Small intestine (tissue), 7 donors: ENCODE results near the gene FZD8. TPM values are rescaled to one million over a fixed set of nuclear protein-coding genes. Genes with fewer than 3 reads are reported as not detected.

ENCODE experiments used
- DNase-seq, 2 donors: peaks; one replicate each; pipeline versions ENCODE4 v3.0.0 to v3.0.0-alpha.2; 2013
- FAIRE-seq: peaks from 2 replicates; lab custom pipeline; 2012; peaks lifted over from hg19 to GRCh38; lab: Jason Lieb, UNC
- H3K27ac ChIP-seq, 3 donors: one replicate each; pipeline ENCODE4 v1.5.1; 2013; ENCODE audit warnings: low read length in 2 of 3, mild to moderate bottlenecking in 2 of 3, control low read depth in 1 of 3, inconsistent platforms in 1 of 3, low read depth in 1 of 3, moderate library complexity in 1 of 3
- H3K27me3 ChIP-seq, 3 donors: one replicate each; pipeline ENCODE4 v1.6.1; 2013; ENCODE audit warnings: low read length in 3 of 3, inconsistent platforms in 1 of 3; ENCODE audit not compliant: control insufficient read depth in 3 of 3, insufficient read depth in 3 of 3
- H3K36me3 ChIP-seq, 3 donors: one replicate each; pipeline ENCODE4 v1.6.1; 2013; ENCODE audit warnings: low read length in 3 of 3, inconsistent platforms in 1 of 3, low read depth in 1 of 3, mild to moderate bottlenecking in 1 of 3, moderate library complexity in 1 of 3; ENCODE audit not compliant: control insufficient read depth in 3 of 3, insufficient read depth in 2 of 3
- H3K4me1 ChIP-seq, 3 donors: one replicate each; pipeline ENCODE4 v1.6.1; 2013; ENCODE audit warnings: low read length in 2 of 3, inconsistent platforms in 1 of 3, low read depth in 1 of 3, mild to moderate bottlenecking in 1 of 3, moderate library complexity in 1 of 3; ENCODE audit not compliant: control insufficient read depth in 3 of 3, insufficient read depth in 2 of 3
- H3K4me3 ChIP-seq, 3 donors: one replicate each; pipeline ENCODE4 v1.5.1; 2013; ENCODE audit warnings: low read length in 3 of 3, control low read depth in 1 of 3, inconsistent platforms in 1 of 3, low read depth in 1 of 3, mild to moderate bottlenecking in 1 of 3, moderate library complexity in 1 of 3
- H3K9me3 ChIP-seq, 2 donors: one replicate each; pipeline ENCODE4 v1.6.1; 2013; ENCODE audit warnings: low read depth in 1 of 2, low read length in 1 of 2; ENCODE audit not compliant: control insufficient read depth in 2 of 2, insufficient read depth in 1 of 2
- WGBS, 3 donors: extraction: QIAGEN DNeasy Blood & Tissue Kit; methylation state at CpG; one replicate each; pipeline ENCODE4 v1.1.7; 2013; 5-methylcytosine and 5-hydroxymethylcytosine counted together
- polyA plus RNA-seq, 4 donors: library from polyadenylated mRNA; stranded (reverse) in 3 of 4; unstranded in 1 of 4; fragments of 200-250 nt in 3 of 4; fragments of 120-200 nt in 1 of 4; gene quantifications; one replicate each; pipeline versions ENCODE4 v1.2.1 to v1.2.3, GENCODE V29; 2013
- donor health status: healthy with polysubstance abuse.
- donor health status: control.
- donor health status: control.
- donor health status: Bipolar disorder and iron deficiency.
- donor health status: healthy.

The FZD8 gene
- polyA plus RNA-seq, 4 donors: 0.27 to 4.3 (median 1.6) TPM; not detected in 1

- H3K27ac ChIP-seq: no peak overlapping the region
- H3K27me3 ChIP-seq: no peaks in the 10 kb centered on the region
- H3K36me3 ChIP-seq: no peaks in the 10 kb centered on the region
- no peak for FAIRE-seq
- no peak for DNase-seq
- no peak overlapping the region for H3K4me3 ChIP-seq
- no peaks in the 10 kb centered on the region for H3K4me1 ChIP-seq
- no peaks in the 10 kb centered on the region for H3K9me3 ChIP-seq
These were observed 32.7 kb upstream of the FZD8 start for GRCh38 chr10:35674843-35675242.

- H3K9me3 ChIP-seq: no peaks in the 10 kb centered on the region
- DNase-seq (no peak), FAIRE-seq (no peak)
- H3K4me1 ChIP-seq: no peaks in the 10 kb centered on the region
- H3K27ac ChIP-seq: no peak overlapping the region
- no peaks in the 10 kb centered on the region for H3K27me3 ChIP-seq
- H3K4me3 ChIP-seq: no peak overlapping the region
- no peaks in the 10 kb centered on the region for H3K36me3 ChIP-seq
- 84 to 86% (median 86%) methylated on average over 13 of the region's 13 CpGs for WGBS, 3 donors
These were observed 27.0 kb upstream of the FZD8 start for GRCh38 chr10:35668865-35669650.

GRCh38 chr10:35667971-35668370 is 25.9 kb upstream of the FZD8 start:
- H3K36me3 ChIP-seq: no peaks in the 10 kb centered on the region
- no peaks in the 10 kb centered on the region for H3K4me1 ChIP-seq
- DNase-seq (no peak), FAIRE-seq (no peak)
- H3K4me3 ChIP-seq: no peak overlapping the region
- H3K27ac ChIP-seq: no peak overlapping the region
- 92 to 94% (median 94%) methylated on average over 9 of the region's 9 CpGs for WGBS, 3 donors
- H3K27me3 ChIP-seq: no peaks in the 10 kb centered on the region
- no peaks in the 10 kb centered on the region for H3K9me3 ChIP-seq

- no peak for DNase-seq
- 87 to 93% (median 88%) methylated on average over 4 of the region's 4 CpGs for WGBS, 3 donors
- Histone ChIP-seq H3K9me3 (no peaks in the 10 kb centered on the region), H3K4me3 (no peak overlapping the region), H3K27me3 (peaks cover 0 to 2% (median 0%) of the 10 kb centered on the region in 3 donors), H3K27ac (no peak overlapping the region), H3K4me1 (no peaks in the 10 kb centered on the region), H3K36me3 (no peaks in the 10 kb centered on the region)
- no peak for FAIRE-seq
These were observed 25.3 kb upstream of the FZD8 start for GRCh38 chr10:35667270-35667889.

- H3K4me3 ChIP-seq: no peak overlapping the region
- FAIRE-seq: no peak
- WGBS, 3 donors: 62 to 74% (median 67%) methylated on average over 2 of the region's 2 CpGs
These were observed 19.1 kb upstream of the FZD8 start for GRCh38 chr10:35661236-35661635.

GRCh38 chr10:35659456-35659855 is 17.4 kb upstream of the FZD8 start:
- no peaks in the 10 kb centered on the region for H3K4me1 ChIP-seq
- FAIRE-seq (no peak), DNase-seq (no peak)
- no peaks in the 10 kb centered on the region for H3K36me3 ChIP-seq
- no peak overlapping the region for H3K27ac ChIP-seq
- H3K4me3 ChIP-seq: no peak overlapping the region
- WGBS, 3 donors: 92 to 96% (median 95%) methylated on average over 1 of the region's 1 CpG
- no peaks in the 10 kb centered on the region for H3K9me3 ChIP-seq
- H3K27me3 ChIP-seq: peaks cover 0 to 8% (median 0%) of the 10 kb centered on the region in 3 donors

More at GRCh38 chr10:35661236-35661635, 19.1 kb upstream of the FZD8 start:
- no peak for DNase-seq
- H3K4me1 ChIP-seq: no peaks in the 10 kb centered on the region
- no peaks in the 10 kb centered on the region for H3K9me3 ChIP-seq
- H3K27me3 ChIP-seq: peaks cover 0 to 8% (median 0%) of the 10 kb centered on the region in 3 donors
- no peaks in the 10 kb centered on the region for H3K36me3 ChIP-seq
- H3K27ac ChIP-seq: no peak overlapping the region

GRCh38 chr10:35657621-35658020 is 15.5 kb upstream of the FZD8 start:
- Histone ChIP-seq H3K4me1 (no peaks in the 10 kb centered on the region), H3K27ac (no peak overlapping the region), H3K36me3 (no peaks in the 10 kb centered on the region), H3K9me3 (no peaks in the 10 kb centered on the region), H3K27me3 (peaks cover 0 to 7% (median 0%) of the 10 kb centered on the region in 3 donors), H3K4me3 (no peak overlapping the region)
- no peak for FAIRE-seq
- 63 to 83% (median 73%) methylated on average over 5 of the region's 5 CpGs for WGBS, 3 donors
- no peak for DNase-seq

- Histone ChIP-seq H3K4me3 (no peak overlapping the region), H3K36me3 (no peaks in the 10 kb centered on the region), H3K27me3 (peaks cover 0 to 4% (median 0%) of the 10 kb centered on the region in 3 donors), H3K9me3 (no peaks in the 10 kb centered on the region), H3K27ac (no peak overlapping the region), H3K4me1 (no peaks in the 10 kb centered on the region)
- FAIRE-seq (no peak), DNase-seq (no peak)
- 75 to 86% (median 82%) methylated on average over 2 of the region's 2 CpGs for WGBS, 3 donors
These were observed 10.7 kb upstream of the FZD8 start for GRCh38 chr10:35652824-35653223.
